Vagina (tissue), 2 donors: ENCODE results near the gene TNFRSF25. TPM values are rescaled to one million over a fixed set of nuclear protein-coding genes. Genes with fewer than 3 reads are reported as not detected.

Experiments
- DNase-seq, 2 donors: peaks; one replicate each; pipeline ENCODE4 v3.0.0-alpha.2; 2017; ENCODE audit errors: extremely low spot score in 2 of 2
- H3K27ac ChIP-seq: fragments of 200-600 bp; sonication (generic); one replicate; pipeline ENCODE4 v1.5.1; 2019
- H3K27me3 ChIP-seq: fragments of 200-600 bp; sonication (generic); one replicate; pipeline ENCODE4 v1.5.1; 2019
- H3K36me3 ChIP-seq, 2 donors: fragments of 200-600 bp; sonication (generic); one replicate each; pipeline ENCODE4 v1.5.1; 2017 to 2019
- H3K4me1 ChIP-seq: fragments of 200-600 bp; sonication (generic); one replicate; pipeline ENCODE4 v1.5.1; 2019
- H3K4me3 ChIP-seq, 2 donors: fragments of 200-600 bp; sonication (generic); 1 replicate in 1 of 2; 2 replicates in 1 of 2; pipeline ENCODE4 v1.5.1; 2016 to 2019
- H3K9me3 ChIP-seq: fragments of 200-600 bp; sonication (generic); one replicate; pipeline ENCODE4 v1.5.1; 2019
- POLR2A ChIP-seq, 2 donors: fragments of 450-650 bp; IDR thresholded peaks; one replicate each; pipeline ENCODE4 v1.6.1; 2017; ENCODE audit warnings: antibody characterized with exemption in 2 of 2, mild to moderate bottlenecking in 2 of 2, moderate library complexity in 2 of 2
- POLR2AphosphoS5 ChIP-seq, 2 donors: sonication (generic); formaldehyde crosslinking; IDR thresholded peaks; one replicate each; pipeline ENCODE4 v1.9.0; 2017; ENCODE audit warnings: antibody characterized with exemption in 2 of 2, mild to moderate bottlenecking in 2 of 2, low read depth in 1 of 2; ENCODE audit not compliant: insufficient read depth in 1 of 2
- intact Hi-C: fragments of 100-400 bp; cut with DNase I; formaldehyde crosslinking; loops from one replicate; pipeline ENCODE4 v1.15.1; 2023
- total RNA-seq: library from RNA; depleted of rRNA; stranded (reverse); fragments of >200 nt; gene quantifications from one replicate; pipeline ENCODE4 v1.2.3, GENCODE V29; 2016
- TF ChIP-seq, protein P1 (sequence below), 3 experiments: fragments of 450-650 bp in 2 of 3; fragments of 200-600 bp in 1 of 3; sonication (generic) in 1 of 3; IDR thresholded peaks; one replicate each; pipeline ENCODE4 v1.5.1; 2017 to 2019; ENCODE audit warnings: antibody characterized with exemption in 3 of 3, mild to moderate bottlenecking in 2 of 3, moderate library complexity in 2 of 3

The TNFRSF25 gene
- total RNA-seq, 1 donor from 2014 or later, result 32.7 TPM

DNA sequence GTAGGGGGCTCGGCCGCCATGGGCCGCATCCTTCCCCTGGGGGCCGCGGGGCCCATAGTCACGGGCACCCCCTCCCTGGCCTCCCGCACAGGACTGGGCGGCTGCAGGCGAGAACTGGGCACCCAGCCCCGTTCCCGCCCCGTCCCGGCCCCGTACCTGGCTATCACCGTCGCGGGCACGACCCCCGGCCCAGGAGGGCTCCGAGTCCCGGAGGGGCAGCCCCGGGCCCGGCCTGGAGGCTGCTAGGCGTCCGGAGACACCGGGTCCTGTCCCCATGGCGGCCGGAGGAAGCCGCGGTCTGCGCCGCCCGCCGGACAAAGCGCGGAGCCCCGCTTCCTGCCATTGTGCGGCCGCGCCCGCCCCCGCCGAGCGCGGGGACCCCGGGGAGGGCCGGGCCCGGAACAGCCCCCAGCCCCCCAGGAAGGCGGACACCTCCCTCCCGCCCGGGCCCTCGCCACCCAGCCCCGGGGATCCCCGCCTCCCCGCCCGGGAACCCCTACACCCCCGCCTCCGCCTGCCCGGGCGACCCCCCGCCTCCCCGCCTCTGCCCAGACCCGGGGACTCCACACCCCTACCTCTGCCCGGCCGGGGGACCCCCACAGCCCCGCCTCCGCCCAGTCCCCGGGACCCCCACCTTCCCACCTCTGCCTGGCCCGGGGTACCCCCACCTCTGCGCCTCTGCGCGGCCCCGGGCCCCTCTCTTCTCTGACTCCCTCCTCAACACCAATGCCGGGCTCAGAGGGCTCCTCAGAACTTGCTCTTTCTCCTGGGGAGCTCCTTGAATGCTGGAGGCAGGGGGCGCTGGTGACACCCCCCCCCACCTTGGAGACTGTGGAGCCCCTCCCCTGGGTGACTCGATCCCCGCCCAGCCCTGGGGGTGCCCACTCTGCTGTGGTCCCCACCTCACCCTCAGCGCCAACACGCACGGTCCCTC lies 19.5 kb upstream of the TNFRSF25 start:
- intact Hi-C loops, result loop anchor here (10.0 kb wide), 1 partner anchor 159 kb away; no protein-coding TSS in a partner anchor
- no peak for DNase-seq
- peaks cover 40% of the 10 kb centered on the region for H3K4me1 ChIP-seq
- no peaks in the 10 kb centered on the region for H3K27me3 ChIP-seq
- TF ChIP-seq, protein P1, sequence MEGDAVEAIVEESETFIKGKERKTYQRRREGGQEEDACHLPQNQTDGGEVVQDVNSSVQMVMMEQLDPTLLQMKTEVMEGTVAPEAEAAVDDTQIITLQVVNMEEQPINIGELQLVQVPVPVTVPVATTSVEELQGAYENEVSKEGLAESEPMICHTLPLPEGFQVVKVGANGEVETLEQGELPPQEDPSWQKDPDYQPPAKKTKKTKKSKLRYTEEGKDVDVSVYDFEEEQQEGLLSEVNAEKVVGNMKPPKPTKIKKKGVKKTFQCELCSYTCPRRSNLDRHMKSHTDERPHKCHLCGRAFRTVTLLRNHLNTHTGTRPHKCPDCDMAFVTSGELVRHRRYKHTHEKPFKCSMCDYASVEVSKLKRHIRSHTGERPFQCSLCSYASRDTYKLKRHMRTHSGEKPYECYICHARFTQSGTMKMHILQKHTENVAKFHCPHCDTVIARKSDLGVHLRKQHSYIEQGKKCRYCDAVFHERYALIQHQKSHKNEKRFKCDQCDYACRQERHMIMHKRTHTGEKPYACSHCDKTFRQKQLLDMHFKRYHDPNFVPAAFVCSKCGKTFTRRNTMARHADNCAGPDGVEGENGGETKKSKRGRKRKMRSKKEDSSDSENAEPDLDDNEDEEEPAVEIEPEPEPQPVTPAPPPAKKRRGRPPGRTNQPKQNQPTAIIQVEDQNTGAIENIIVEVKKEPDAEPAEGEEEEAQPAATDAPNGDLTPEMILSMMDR (IDR thresholded peaks at IDR 0.05), result no peak
- TF ChIP-seq POLR2A (IDR thresholded peaks at IDR 0.05), result no peak
- TF ChIP-seq POLR2AphosphoS5 (IDR thresholded peaks at IDR 0.05; ENCODE audit: insufficient read depth in 1 of 2, low read depth in 1 of 2), result no peak
- H3K36me3 ChIP-seq, result no peaks in the 10 kb centered on the region
- no peaks in the 10 kb centered on the region for H3K9me3 ChIP-seq
- H3K4me3 ChIP-seq, result peak overlapping the region; percentile 47 to 49
- peak overlapping the region; percentile 41 for H3K27ac ChIP-seq

DNA sequence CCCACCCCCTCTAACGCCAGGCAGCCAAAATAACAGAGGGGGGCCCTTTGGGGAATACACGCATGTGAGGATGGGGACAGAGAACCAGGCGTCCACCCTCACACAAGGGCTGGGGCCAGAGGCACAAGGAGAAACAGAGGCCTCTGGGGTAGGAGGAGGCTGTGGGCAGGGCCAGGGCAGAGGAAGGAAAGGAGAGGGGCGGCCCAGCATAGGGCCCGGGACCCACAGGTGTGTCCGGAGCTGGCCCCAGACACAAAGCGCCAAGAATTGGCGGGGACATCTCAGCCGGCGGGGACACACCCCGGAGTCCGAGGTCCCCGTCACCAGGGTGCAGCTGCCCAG lies 18.8 kb upstream of the TNFRSF25 start:
- H3K27ac ChIP-seq, result peak overlapping the region; percentile 41
- intact Hi-C loops, result loop anchor here (10.0 kb wide), 1 partner anchor 160 kb away; no protein-coding TSS in a partner anchor

DNA sequence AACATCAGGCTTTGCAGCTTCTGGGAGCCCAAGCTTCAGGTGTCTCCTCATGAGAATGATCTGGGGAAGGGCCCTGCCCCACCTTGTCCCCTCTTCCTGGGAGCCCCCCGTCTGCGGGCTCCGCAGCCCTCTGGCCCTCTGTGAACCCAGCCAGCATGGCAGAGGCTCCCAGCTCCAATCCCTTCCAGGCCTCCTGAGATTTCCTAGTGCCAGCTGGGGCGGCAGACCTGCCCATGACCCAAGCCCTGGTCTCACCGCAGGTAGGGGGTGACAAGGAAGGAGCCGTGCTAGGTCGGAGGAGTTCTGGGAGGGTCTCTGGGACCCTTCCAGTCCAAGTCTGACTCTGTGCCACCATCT lies 17.8 kb upstream of the TNFRSF25 start:
- no peaks in the 10 kb centered on the region for H3K36me3 ChIP-seq
- H3K4me1 ChIP-seq, result peaks cover 27% of the 10 kb centered on the region
- H3K9me3 ChIP-seq, result no peaks in the 10 kb centered on the region
- H3K27ac ChIP-seq, result no peak overlapping the region
- H3K4me3 ChIP-seq, result no peak overlapping the region
- TF ChIP-seq POLR2AphosphoS5 (IDR thresholded peaks at IDR 0.05; ENCODE audit: insufficient read depth in 1 of 2, low read depth in 1 of 2) (no peak), POLR2A (IDR thresholded peaks at IDR 0.05) (no peak)
- TF ChIP-seq, protein P1 (IDR thresholded peaks at IDR 0.05), result no peak
- no peak for DNase-seq
- H3K27me3 ChIP-seq, result no peaks in the 10 kb centered on the region
- intact Hi-C loops, result loop anchor here (10.0 kb wide), 1 partner anchor 161 kb away; no protein-coding TSS in a partner anchor

More for the DNA sequence above, 18.8 kb upstream of the TNFRSF25 start:
- Histone ChIP-seq H3K9me3 (no peaks in the 10 kb centered on the region), H3K27me3 (no peaks in the 10 kb centered on the region), H3K4me3 (peak overlapping the region; percentile 47 to 49), H3K4me1 (peaks cover 34% of the 10 kb centered on the region), H3K36me3 (no peaks in the 10 kb centered on the region)
- no peak for DNase-seq
- TF ChIP-seq, protein P1 (IDR thresholded peaks at IDR 0.05), result no peak
- TF ChIP-seq POLR2A (IDR thresholded peaks at IDR 0.05) (no peak), POLR2AphosphoS5 (IDR thresholded peaks at IDR 0.05; ENCODE audit: insufficient read depth in 1 of 2, low read depth in 1 of 2) (no peak)

DNA sequence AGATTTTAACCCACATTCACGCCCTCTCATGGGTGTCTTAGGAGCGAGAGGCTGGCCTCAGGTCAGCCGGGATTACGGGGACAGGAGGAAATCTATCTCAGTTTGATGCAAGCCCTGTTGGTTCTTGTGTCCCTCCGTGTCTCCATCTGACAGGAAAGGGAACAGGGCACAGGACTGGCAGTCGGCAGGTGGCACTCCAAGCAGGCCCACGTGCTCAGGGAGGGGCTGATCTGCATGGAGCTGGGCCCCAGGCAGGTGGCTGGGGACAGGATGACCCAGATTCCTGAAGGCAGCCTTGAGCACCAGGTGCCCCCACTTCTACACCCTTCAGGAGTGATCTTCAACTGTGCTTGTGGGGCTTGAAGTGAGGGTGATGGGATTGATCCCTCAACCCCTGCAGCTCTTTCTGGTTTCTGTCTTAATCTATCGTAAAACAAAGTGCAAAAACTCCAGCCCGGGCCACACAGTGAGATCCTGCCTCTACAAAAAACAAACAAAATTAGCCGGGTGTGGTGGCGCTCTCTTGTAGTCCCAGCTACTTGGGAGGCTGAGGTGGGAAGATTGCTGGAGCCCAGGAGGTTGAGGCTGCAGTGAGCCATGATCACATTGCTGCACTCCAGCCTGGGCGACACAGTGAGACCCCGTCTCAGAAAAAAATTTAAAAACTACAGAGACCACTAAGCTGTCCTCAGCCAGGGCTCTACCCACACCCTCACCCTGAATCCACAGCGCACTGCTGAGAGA lies 17.2 kb upstream of the TNFRSF25 start:
- no peaks in the 10 kb centered on the region for H3K36me3 ChIP-seq
- DNase-seq, result no peak
- H3K4me3 ChIP-seq, result no peak overlapping the region
- TF ChIP-seq, protein P1 (IDR thresholded peaks at IDR 0.05), result no peak
- TF ChIP-seq POLR2A (IDR thresholded peaks at IDR 0.05), result no peak
- no peak for TF ChIP-seq POLR2AphosphoS5 (IDR thresholded peaks at IDR 0.05; ENCODE audit: insufficient read depth in 1 of 2, low read depth in 1 of 2)
- intact Hi-C loops, result loop anchor here (10.0 kb wide), 1 partner anchor 162 kb away; no protein-coding TSS in a partner anchor
- H3K9me3 ChIP-seq, result no peaks in the 10 kb centered on the region
- peaks cover 23% of the 10 kb centered on the region for H3K4me1 ChIP-seq
- H3K27me3 ChIP-seq, result no peaks in the 10 kb centered on the region
- no peak overlapping the region for H3K27ac ChIP-seq
